ENCODE measurements around the gene PABPN1L. TPM values are rescaled to one million over a fixed set of nuclear protein-coding genes. Genes with fewer than 3 reads are reported as not detected.

The PABPN1L gene
- total and polyA plus RNA-seq, 2 donors (not counting 3 experiments of a cell fraction or from before 2014, with no cell fraction given) = not detected

- H3K9ac ChIP-seq (replicated peaks; ENCODE audit: extremely low read depth, insufficient read depth, low read length) = no peak overlapping the region
- intact Hi-C loops (cut with micrococcal nuclease) (no loop called here), dilution Hi-C loops (cut with MboI; ENCODE audit: extremely low pct_ligation_motif_present, low sequenced_read_pairs) (no loop called here)
- no peak for TF ChIP-seq GATA2 (IDR thresholded peaks at IDR 0.05; ENCODE audit: insufficient read depth, insufficient read length, low read depth, low read length)
- TF ChIP-seq POLR2AphosphoS5 (IDR thresholded peaks at IDR 0.05; ENCODE audit: insufficient read depth, low read depth, low read length) = no peak
- no peak for TF ChIP-seq CTCF (IDR thresholded peaks at IDR 0.05; ENCODE audit: extremely low read depth in 1 of 2, insufficient read depth in 1 of 2, low read depth in 1 of 2, low read length in 2 of 2)
- TF ChIP-seq POLR2A (IDR thresholded peaks at IDR 0.05; ENCODE audit: low read depth, low read length) = no peak
- TF ChIP-seq EZH2 (IDR thresholded peaks at IDR 0.05; ENCODE audit: borderline replicate concordance, low read depth, low read length, severe bottlenecking) = no peak
- TF ChIP-seq MAX (IDR thresholded peaks at IDR 0.05; ENCODE audit: insufficient read depth, insufficient read length) = no peak
- TF ChIP-seq MYC (IDR thresholded peaks at IDR 0.05; ENCODE audit: low read depth, low read length) = no peak
- no peak for TF ChIP-seq JUN (IDR thresholded peaks at IDR 0.05; ENCODE audit: borderline replicate concordance, insufficient read depth, insufficient read length, low read depth)
- no peak for TF ChIP-seq FOS (IDR thresholded peaks at IDR 0.05; ENCODE audit: borderline replicate concordance, insufficient read depth, low read length)
- H2AFZ ChIP-seq (ENCODE audit: low read depth, low read length) = no peak overlapping the region
- POLR2A ChIA-PET = no interaction called here
- no peaks in the 10 kb centered on the region for H4K20me1 ChIP-seq (replicated peaks; ENCODE audit: control insufficient read depth, extremely low read depth, insufficient read depth, low read length)
- FAIRE-seq = no peak
- no peaks in the 10 kb centered on the region for H3K79me2 ChIP-seq (ENCODE audit: control insufficient read depth, insufficient read depth, low read length)
- no peaks in the 10 kb centered on the region for H3K9me3 ChIP-seq (replicated peaks; ENCODE audit: control insufficient read depth, insufficient read depth, low read length)
- no peaks in the 10 kb centered on the region for H3K36me3 ChIP-seq (ENCODE audit: control insufficient read depth in 2 of 2, extremely low read depth in 1 of 2, insufficient read depth in 2 of 2, low read length in 2 of 2)
- H3K4me3 ChIP-seq (replicated peaks in 1 of 3; ENCODE audit: insufficient read depth in 1 of 3, low read depth in 1 of 3, low read length in 3 of 3) = no peak overlapping the region
- no peaks in the 10 kb centered on the region for H3K27me3 ChIP-seq (ENCODE audit: control insufficient read depth in 2 of 2, insufficient read depth in 2 of 2, low read length in 2 of 2)
- H3K27ac ChIP-seq (ENCODE audit: insufficient read depth, low read depth, low read length) = no peak overlapping the region
- H3K9me1 ChIP-seq (replicated peaks; ENCODE audit: control insufficient read depth, extremely low read depth, insufficient read depth, low read length) = no peaks in the 10 kb centered on the region
- H3K4me2 ChIP-seq (ENCODE audit: insufficient read depth, low read length) = no peak overlapping the region
- no peaks in the 10 kb centered on the region for H3K4me1 ChIP-seq (ENCODE audit: control insufficient read depth, extremely low read depth, insufficient read depth, low read length)
- BruUV-seq (replicated peaks) = no TSS peak
- DNase-seq (ENCODE audit: low read depth, low spot score) = no peak
- CTCF ChIA-PET = interaction anchor here (1.0 kb wide), 1 partner anchor 15 kb away, joined by 3 read pairs; the partner anchor contains the start of gene TRAPPC2L
Observed at GRCh38 chr16:88872650-88873331, 6.3 kb upstream of the PABPN1L start.

Measured in endothelial cell of umbilical vein (primary cell).